Esophagus (tissue), 2 donors: ENCODE measurements around the gene CHL1. TPM values are rescaled to one million over a fixed set of nuclear protein-coding genes. Genes with fewer than 3 reads are reported as not detected.

Source experiments
- H3K27ac ChIP-seq, 2 donors: one replicate each; pipeline ENCODE4 v1.5.1; 2013; ENCODE audit warnings: low read depth in 2 of 2, mild to moderate bottlenecking in 2 of 2, inconsistent platforms in 1 of 2, low read length in 1 of 2, moderate library complexity in 1 of 2
- H3K27me3 ChIP-seq, 2 donors: one replicate each; pipeline ENCODE4 v1.6.1; 2013; ENCODE audit warnings: low read length in 2 of 2, control low read depth in 1 of 2, mild to moderate bottlenecking in 1 of 2; ENCODE audit not compliant: insufficient read depth in 2 of 2, control insufficient read depth in 1 of 2
- H3K36me3 ChIP-seq, 2 donors: one replicate each; pipeline ENCODE4 v1.6.1; 2013; ENCODE audit warnings: low read length in 1 of 2; ENCODE audit not compliant: control insufficient read depth in 2 of 2, insufficient read depth in 2 of 2
- H3K4me1 ChIP-seq, 2 donors: one replicate each; pipeline ENCODE4 v1.6.1; 2013; ENCODE audit warnings: low read length in 1 of 2; ENCODE audit not compliant: control insufficient read depth in 2 of 2, insufficient read depth in 2 of 2
- H3K4me3 ChIP-seq, 2 donors: one replicate each; pipeline ENCODE4 v1.5.1; 2013; ENCODE audit warnings: low read length in 2 of 2, mild to moderate bottlenecking in 2 of 2, low read depth in 1 of 2, moderate library complexity in 1 of 2
- H3K9me3 ChIP-seq, 2 donors: one replicate each; pipeline ENCODE4 v1.6.1; 2013; ENCODE audit warnings: mild to moderate bottlenecking in 2 of 2, low read depth in 1 of 2, low read length in 1 of 2, moderate library complexity in 1 of 2; ENCODE audit not compliant: control insufficient read depth in 2 of 2, insufficient read depth in 1 of 2
- WGBS, 2 donors: extraction: QIAGEN DNeasy Blood & Tissue Kit; methylation state at CpG; one replicate each; pipeline ENCODE4 v1.1.7; 2013; 5-methylcytosine and 5-hydroxymethylcytosine counted together
- polyA plus RNA-seq, 2 donors: library from polyadenylated mRNA; stranded (reverse); fragments of 200-250 nt; gene quantifications; one replicate each; pipeline ENCODE4 v1.2.3, GENCODE V29; 2013
- donor health status: healthy with polysubstance abuse.
- donor health status: Bipolar disorder and iron deficiency.

The CHL1 gene
- polyA plus RNA-seq, 2 donors = 2.3 to 3.4 TPM

- Histone ChIP-seq H3K4me1 (no peaks in the 10 kb centered on the region), H3K9me3 (no peaks in the 10 kb centered on the region), H3K36me3 (no peaks in the 10 kb centered on the region), H3K27ac (no peak overlapping the region), H3K27me3 (no peaks in the 10 kb centered on the region), H3K4me3 (no peak overlapping the region)
- 61 to 63% methylated on average over 4 of the region's 4 CpGs for WGBS, 2 donors
These were observed 230.6 kb downstream of the CHL1 start for GRCh38 chr3:427128-427527.

GRCh38 chr3:430186-430585 lies 233.6 kb downstream of the CHL1 start:
- Histone ChIP-seq H3K9me3 (no peaks in the 10 kb centered on the region), H3K27me3 (no peaks in the 10 kb centered on the region), H3K36me3 (no peaks in the 10 kb centered on the region), H3K4me1 (no peaks in the 10 kb centered on the region), H3K27ac (no peak overlapping the region), H3K4me3 (no peak overlapping the region)
- 55 to 58% methylated on average over 4 of the region's 4 CpGs for WGBS, 2 donors

GRCh38 chr3:435161-435560 lies 238.6 kb downstream of the CHL1 start:
- H3K27ac ChIP-seq = no peak overlapping the region
- H3K27me3 ChIP-seq = no peaks in the 10 kb centered on the region
- no peaks in the 10 kb centered on the region for H3K9me3 ChIP-seq
- 40 to 46% methylated on average over 3 of the region's 3 CpGs for WGBS, 2 donors
- no peaks in the 10 kb centered on the region for H3K36me3 ChIP-seq
- no peaks in the 10 kb centered on the region for H3K4me1 ChIP-seq
- no peak overlapping the region for H3K4me3 ChIP-seq

- no peak overlapping the region for H3K27ac ChIP-seq
- H3K9me3 ChIP-seq = no peaks in the 10 kb centered on the region
- WGBS, 2 donors = 43 to 44% methylated on average over 2 of the region's 2 CpGs
- no peaks in the 10 kb centered on the region for H3K36me3 ChIP-seq
- H3K27me3 ChIP-seq = no peaks in the 10 kb centered on the region
- H3K4me1 ChIP-seq = no peaks in the 10 kb centered on the region
- no peak overlapping the region for H3K4me3 ChIP-seq
These were observed 239.5 kb downstream of the CHL1 start for GRCh38 chr3:436053-436452.

- Histone ChIP-seq H3K27ac (no peak overlapping the region), H3K9me3 (peaks cover 0 to 2% of the 10 kb centered on the region in 2 donors), H3K36me3 (no peaks in the 10 kb centered on the region), H3K27me3 (no peaks in the 10 kb centered on the region), H3K4me3 (no peak overlapping the region), H3K4me1 (no peaks in the 10 kb centered on the region)
- 50 to 56% methylated on average over 5 of the region's 5 CpGs for WGBS, 2 donors
These were observed 244.3 kb downstream of the CHL1 start for GRCh38 chr3:440826-441225.

- no peak overlapping the region for H3K27ac ChIP-seq
- WGBS, 2 donors = 77 to 80% methylated on average over 2 of the region's 2 CpGs
- H3K36me3 ChIP-seq = no peaks in the 10 kb centered on the region
- no peaks in the 10 kb centered on the region for H3K4me1 ChIP-seq
- H3K4me3 ChIP-seq = no peak overlapping the region
- no peaks in the 10 kb centered on the region for H3K27me3 ChIP-seq
- H3K9me3 ChIP-seq = peaks cover 0 to 2% of the 10 kb centered on the region in 2 donors
These were observed 249.4 kb downstream of the CHL1 start for GRCh38 chr3:445960-446359.

GRCh38 chr3:447671-448070 lies 251.1 kb downstream of the CHL1 start:
- H3K27ac ChIP-seq = no peak overlapping the region
- H3K4me1 ChIP-seq = no peaks in the 10 kb centered on the region
- peaks cover 0 to 2% of the 10 kb centered on the region in 2 donors for H3K9me3 ChIP-seq
- no peaks in the 10 kb centered on the region for H3K27me3 ChIP-seq
- H3K4me3 ChIP-seq = no peak overlapping the region
- 82 to 87% methylated on average over 5 of the region's 5 CpGs for WGBS, 2 donors
- H3K36me3 ChIP-seq = no peaks in the 10 kb centered on the region

- H3K36me3 ChIP-seq = no peaks in the 10 kb centered on the region
- H3K4me1 ChIP-seq = no peaks in the 10 kb centered on the region
- H3K4me3 ChIP-seq = no peak overlapping the region
- no peak overlapping the region for H3K27ac ChIP-seq
- 91 to 92% methylated on average over 4 of the region's 4 CpGs for WGBS, 2 donors
- H3K9me3 ChIP-seq = peaks cover 0 to 2% of the 10 kb centered on the region in 2 donors
- H3K27me3 ChIP-seq = no peaks in the 10 kb centered on the region
These were observed 253.1 kb downstream of the CHL1 start for GRCh38 chr3:449711-450110.

- 75% methylated on average over 2 of the region's 2 CpGs for WGBS, 2 donors
- no peaks in the 10 kb centered on the region for H3K36me3 ChIP-seq
These were observed 255.7 kb downstream of the CHL1 start for GRCh38 chr3:452221-452620.

GRCh38 chr3:453106-453505 lies 256.5 kb downstream of the CHL1 start:
- Histone ChIP-seq H3K27ac (no peak overlapping the region), H3K4me1 (no peaks in the 10 kb centered on the region), H3K4me3 (no peak overlapping the region), H3K9me3 (no peaks in the 10 kb centered on the region), H3K36me3 (no peaks in the 10 kb centered on the region), H3K27me3 (no peaks in the 10 kb centered on the region)
- 83 to 87% methylated on average over 4 of the region's 4 CpGs for WGBS, 2 donors

More at GRCh38 chr3:452221-452620, 255.7 kb downstream of the CHL1 start:
- Histone ChIP-seq H3K9me3 (no peaks in the 10 kb centered on the region), H3K27ac (no peak overlapping the region), H3K4me3 (no peak overlapping the region), H3K27me3 (no peaks in the 10 kb centered on the region), H3K4me1 (no peaks in the 10 kb centered on the region)
